ENCODE data around the gene SAMD10.
"Not testable (repeated sequence)": the region's sequence is repeated elsewhere in the genome, so short reads cannot be mapped to it uniquely, and the experiment has no call there.

Gene SAMD10

GRCh38 chr20:63979557-63980316, at the start of gene SAMD10:
Gene SAMD10 (minus strand): TSS chr20:63979642. CDS start chr20:63979467, 175 bp downstream.
- peaks cover 62% of the 10 kb centered on the region for H3K4me1 Mint-ChIP-seq (ENCODE audit: low read depth)

GRCh38 chr20:64027981-64028685, 48.7 kb upstream of the SAMD10 start:
- Mint-ChIP-seq H3K27ac (no peak overlapping the region), H3K4me3 (no peak overlapping the region), H3K9me3 (no peaks in the 10 kb centered on the region), H3K27me3 (no peaks in the 10 kb centered on the region), H3K4me1 (ENCODE audit: low read depth) (peaks cover 1% of the 10 kb centered on the region), H3K36me3 (ENCODE audit: low read depth) (peaks cover 98% of the 10 kb centered on the region)
- no peak for DNase-seq

More at GRCh38 chr20:63979557-63980316, at the start of gene SAMD10:
- peak; percentile 90 for DNase-seq
- H3K27me3 Mint-ChIP-seq = no peaks in the 10 kb centered on the region
- H3K9me3 Mint-ChIP-seq = no peaks in the 10 kb centered on the region
- H3K4me3 Mint-ChIP-seq = peak within 1 kb of the TSS; percentile 86
- peak within 1 kb of the TSS; percentile 97 for H3K27ac Mint-ChIP-seq
- peaks cover 51% of the 10 kb centered on the region for H3K36me3 Mint-ChIP-seq (ENCODE audit: low read depth)

DNA sequence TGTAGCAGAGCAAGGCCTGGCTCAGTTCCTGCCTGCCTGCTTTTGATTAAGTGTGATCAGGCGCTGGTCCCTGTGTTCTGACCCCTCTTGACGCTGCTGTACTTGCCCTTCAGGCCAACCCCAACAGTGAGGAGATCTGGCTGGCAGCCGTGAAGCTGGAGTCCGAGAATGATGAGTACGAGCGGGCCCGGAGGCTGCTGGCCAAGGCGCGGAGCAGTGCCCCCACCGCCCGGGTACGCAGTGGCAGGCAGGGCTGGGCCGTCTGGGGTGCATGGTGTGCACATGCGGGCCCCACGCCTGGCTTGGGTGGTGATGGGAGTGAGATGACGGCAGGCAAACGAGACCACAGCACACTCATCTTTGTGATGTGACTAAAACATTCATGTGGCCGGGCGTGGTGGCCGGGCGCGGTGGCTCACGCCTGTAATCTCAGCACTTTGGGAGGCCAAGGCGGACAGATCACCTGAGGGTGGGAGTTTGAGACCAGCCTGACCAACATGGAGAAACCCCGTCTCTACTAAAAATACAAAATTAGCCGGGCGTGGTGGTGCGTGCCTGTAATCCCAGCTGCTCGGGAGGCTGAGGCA, 46.5 kb upstream of the SAMD10 start:
- no peaks in the 10 kb centered on the region for H3K27me3 Mint-ChIP-seq
- no peak overlapping the region for H3K27ac Mint-ChIP-seq
- DNase-seq = no peak
- H3K4me1 Mint-ChIP-seq (ENCODE audit: low read depth) = peaks cover 1% of the 10 kb centered on the region
- H3K36me3 Mint-ChIP-seq (ENCODE audit: low read depth) = peaks cover 98% of the 10 kb centered on the region
- H3K9me3 Mint-ChIP-seq = no peaks in the 10 kb centered on the region
- no peak overlapping the region for H3K4me3 Mint-ChIP-seq

GRCh38 chr20:64025101-64025825, 45.8 kb upstream of the SAMD10 start:
- peaks cover 1% of the 10 kb centered on the region for H3K4me1 Mint-ChIP-seq (ENCODE audit: low read depth)
- DNase-seq = no peak
- H3K4me3 Mint-ChIP-seq = no peak overlapping the region
- H3K9me3 Mint-ChIP-seq = no peaks in the 10 kb centered on the region
- H3K27ac Mint-ChIP-seq = peak overlapping the region; percentile 22
- peaks cover 95% of the 10 kb centered on the region for H3K36me3 Mint-ChIP-seq (ENCODE audit: low read depth)
- no peaks in the 10 kb centered on the region for H3K27me3 Mint-ChIP-seq

- H3K27ac Mint-ChIP-seq = no peak overlapping the region
- H3K9me3 Mint-ChIP-seq = no peaks in the 10 kb centered on the region
- DNase-seq = no peak
- H3K4me1 Mint-ChIP-seq (ENCODE audit: low read depth) = peaks cover 1% of the 10 kb centered on the region
- no peak overlapping the region for H3K4me3 Mint-ChIP-seq
- H3K27me3 Mint-ChIP-seq = no peaks in the 10 kb centered on the region
- H3K36me3 Mint-ChIP-seq (ENCODE audit: low read depth) = peaks cover 94% of the 10 kb centered on the region
Observed at GRCh38 chr20:64024141-64024990, 44.9 kb upstream of the SAMD10 start.

GRCh38 chr20:64023361-64024140, 44.1 kb upstream of the SAMD10 start:
- DNase-seq = no peak
- Mint-ChIP-seq H3K9me3 (no peaks in the 10 kb centered on the region), H3K27ac (no peak overlapping the region), H3K4me3 (no peak overlapping the region), H3K4me1 (ENCODE audit: low read depth) (peaks cover 1% of the 10 kb centered on the region), H3K36me3 (ENCODE audit: low read depth) (peaks cover 94% of the 10 kb centered on the region), H3K27me3 (no peaks in the 10 kb centered on the region)

DNA sequence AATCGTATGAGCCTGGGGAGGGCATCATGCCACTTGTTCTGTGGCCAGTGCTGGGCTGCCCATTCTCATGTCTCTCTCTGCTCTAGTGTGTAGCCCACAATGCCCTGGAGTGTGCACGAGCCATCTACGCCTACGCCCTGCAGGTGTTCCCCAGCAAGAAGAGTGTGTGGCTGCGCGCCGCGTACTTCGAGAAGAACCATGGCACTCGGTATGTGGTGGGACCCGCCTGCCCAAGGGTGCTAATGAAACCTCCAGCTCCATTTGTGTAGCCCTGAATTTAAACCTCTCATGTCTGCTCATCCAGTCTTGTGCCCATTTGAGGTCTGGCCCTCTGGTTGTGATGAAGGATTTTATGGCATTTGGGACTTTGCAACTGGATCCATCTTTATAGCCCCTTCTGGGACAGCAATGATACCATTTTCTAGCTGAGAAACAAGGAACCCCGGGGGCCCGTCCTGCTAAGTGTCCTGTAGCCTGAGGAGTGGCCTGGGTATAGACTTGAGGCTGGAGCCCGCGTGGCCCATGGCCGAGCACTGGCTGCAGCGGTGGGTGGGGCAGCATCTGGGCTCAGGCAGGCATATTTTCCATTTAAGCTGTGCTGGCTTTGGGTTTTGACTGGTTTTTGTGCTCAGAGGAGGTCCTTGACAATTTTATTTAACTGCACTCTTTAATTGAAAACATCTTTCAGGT, 43.4 kb upstream of the SAMD10 start:
- peaks cover 1% of the 10 kb centered on the region for H3K4me1 Mint-ChIP-seq (ENCODE audit: low read depth)
- no peak overlapping the region for H3K27ac Mint-ChIP-seq
- no peaks in the 10 kb centered on the region for H3K27me3 Mint-ChIP-seq
- H3K9me3 Mint-ChIP-seq = no peaks in the 10 kb centered on the region
- DNase-seq = no peak
- H3K4me3 Mint-ChIP-seq = no peak overlapping the region
- peaks cover 94% of the 10 kb centered on the region for H3K36me3 Mint-ChIP-seq (ENCODE audit: low read depth)

DNA sequence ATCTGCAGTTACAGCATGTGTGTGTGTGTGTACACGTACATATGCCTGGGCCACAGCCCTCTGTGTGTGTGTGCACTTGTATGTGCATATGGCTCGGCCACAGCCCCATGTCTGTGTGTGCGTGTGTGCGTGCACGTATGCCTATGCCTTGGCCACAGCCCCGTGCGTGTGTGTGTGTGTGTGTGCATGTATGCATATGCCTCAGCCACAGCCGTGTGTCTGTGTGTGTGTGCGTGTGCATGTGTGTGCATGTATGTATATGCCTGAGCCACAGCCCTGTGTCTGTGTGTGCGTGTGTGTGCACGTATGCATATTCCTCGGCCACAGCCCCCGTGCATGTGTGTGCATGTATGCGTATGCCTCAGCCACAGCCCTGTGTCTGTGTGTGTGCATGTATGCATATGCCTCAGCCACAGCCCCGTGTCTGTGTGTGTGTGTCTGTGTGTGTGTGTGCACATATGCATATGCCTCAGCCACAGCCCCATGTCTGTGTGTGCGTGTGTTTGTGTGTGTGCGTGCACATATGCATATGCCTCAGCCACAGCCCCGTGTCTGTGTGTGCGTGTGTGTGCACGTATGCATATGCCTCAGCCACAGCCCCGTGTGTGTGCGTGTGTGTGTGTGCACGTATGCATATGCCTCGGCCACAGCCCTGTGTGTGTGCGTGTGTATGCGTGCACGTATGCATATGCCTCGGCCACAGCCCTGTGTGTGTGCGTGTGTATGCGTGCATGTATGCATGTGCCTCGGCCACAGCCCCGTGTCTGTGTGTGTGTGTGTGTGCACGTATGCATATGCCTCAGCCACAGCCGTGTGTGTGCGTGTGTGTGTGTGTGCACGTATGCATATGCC, 41.9 kb upstream of the SAMD10 start:
- DNase-seq = no peak
- H3K4me3 Mint-ChIP-seq = no peak overlapping the region
- no peaks in the 10 kb centered on the region for H3K9me3 Mint-ChIP-seq
- no peak overlapping the region for H3K27ac Mint-ChIP-seq
- peaks cover 87% of the 10 kb centered on the region for H3K36me3 Mint-ChIP-seq (ENCODE audit: low read depth)
- H3K27me3 Mint-ChIP-seq = no peaks in the 10 kb centered on the region
- H3K4me1 Mint-ChIP-seq (ENCODE audit: low read depth) = peaks cover 1% of the 10 kb centered on the region

DNA sequence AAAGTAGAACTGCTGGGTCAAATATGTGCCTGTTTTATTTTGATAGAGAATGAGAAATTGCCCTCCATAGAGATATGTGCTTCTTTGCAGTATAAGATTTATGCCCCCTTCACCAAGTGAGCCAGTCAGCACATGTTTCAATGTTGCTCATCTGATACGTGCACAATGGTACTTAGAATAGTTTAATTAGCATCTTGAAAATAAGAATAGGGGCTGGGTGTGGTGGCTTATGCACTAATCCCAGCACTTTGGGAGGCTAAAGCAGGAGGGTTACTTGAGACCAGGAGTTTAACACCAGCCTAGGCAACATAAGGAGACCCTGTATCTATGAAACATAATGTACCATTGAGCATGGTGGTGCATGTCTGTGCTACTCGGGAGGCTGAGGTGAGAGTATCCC, 36.2 kb upstream of the SAMD10 start:
- no peak overlapping the region for H3K4me3 Mint-ChIP-seq
- no peaks in the 10 kb centered on the region for H3K27me3 Mint-ChIP-seq
- no peak for DNase-seq
- H3K4me1 Mint-ChIP-seq (ENCODE audit: low read depth) = peaks cover 21% of the 10 kb centered on the region
- peak overlapping the region; percentile 22 for H3K27ac Mint-ChIP-seq
- H3K36me3 Mint-ChIP-seq (ENCODE audit: low read depth) = peaks cover 75% of the 10 kb centered on the region
- H3K9me3 Mint-ChIP-seq = no peaks in the 10 kb centered on the region

- Mint-ChIP-seq H3K4me1 (ENCODE audit: low read depth) (peaks cover 36% of the 10 kb centered on the region), H3K4me3 (peak overlapping the region; percentile 51), H3K27ac (peak overlapping the region; percentile 92), H3K36me3 (ENCODE audit: low read depth) (peaks cover 78% of the 10 kb centered on the region)
- H3K27me3 Mint-ChIP-seq, H3K9me3 Mint-ChIP-seq, DNase-seq: not testable (repeated sequence)
Observed at GRCh38 chr20:64012385-64013154, 33.1 kb upstream of the SAMD10 start.

DNA sequence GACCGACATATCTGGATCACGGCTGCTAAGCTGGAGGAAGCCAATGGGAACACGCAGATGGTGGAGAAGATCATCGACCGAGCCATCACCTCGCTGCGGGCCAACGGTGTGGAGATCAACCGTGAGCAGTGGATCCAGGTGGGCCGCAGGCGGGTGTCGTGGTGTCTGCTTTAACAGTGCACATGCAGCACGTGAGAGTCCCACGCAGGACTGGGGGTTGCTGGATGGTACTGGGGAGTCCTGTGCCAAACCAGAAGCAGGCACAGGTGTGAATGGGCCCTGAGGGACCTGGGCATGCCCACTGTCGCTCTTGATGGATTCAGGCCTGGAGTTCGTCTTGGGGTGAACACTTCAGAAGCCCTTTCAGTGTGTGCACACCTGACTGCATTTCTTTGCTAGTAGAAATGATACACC, 31.9 kb upstream of the SAMD10 start:
- Mint-ChIP-seq H3K27me3 (no peaks in the 10 kb centered on the region), H3K4me3 (no peak overlapping the region), H3K27ac (peak overlapping the region; percentile 76), H3K36me3 (ENCODE audit: low read depth) (peaks cover 82% of the 10 kb centered on the region), H3K4me1 (ENCODE audit: low read depth) (peaks cover 36% of the 10 kb centered on the region), H3K9me3 (peaks cover 8% of the 10 kb centered on the region)
- no peak for DNase-seq
